SK-N-SH treated with all-trans-retinoic acid at 6 μM for 48 hours (cell line): ENCODE results near the gene FGF10.

Source experiments
- CSDC2 ChIP-seq: fragments of 250-450 bp; sonication (Bioruptor Pico); IDR thresholded peaks from 2 replicates; pipeline ENCODE4 v1.5.0; 2020; ENCODE audit warnings: mild to moderate bottlenecking, moderate library complexity
- POU6F1 ChIP-seq: fragments of 250-450 bp; sonication (Bioruptor Pico); IDR thresholded peaks from 2 replicates; pipeline ENCODE4 v1.8.0; 2021; ENCODE audit warnings: low read depth, mild to moderate bottlenecking, moderate library complexity, borderline replicate concordance
- ZFP3 ChIP-seq: fragments of 250-450 bp; sonication (Bioruptor Pico); IDR thresholded peaks from 2 replicates; pipeline ENCODE4 v1.5.0; 2020; ENCODE audit warnings: mild to moderate bottlenecking, moderate library complexity
- ZFP30 ChIP-seq: fragments of 450-650 bp; formaldehyde crosslinking; IDR thresholded peaks from 2 replicates; pipeline ENCODE4 v1.5.0; 2022; ENCODE audit warnings: mild to moderate bottlenecking, moderate library complexity

- TF ChIP-seq CSDC2 (CRISPR knock-in tag) (no peak), ZFP30 (no peak), ZFP3 (CRISPR knock-in tag) (no peak), POU6F1 (CRISPR knock-in tag) (no peak)
Measured at GRCh38 chr5:44356231-44356630, 33.0 kb downstream of the FGF10 start.
